ENCODE data around the gene SLC6A9.

The SLC6A9 gene

GRCh38 chr1:44044071-44044801, 13.0 kb upstream of the SLC6A9 start:
- DNase-seq (ENCODE audit: low spot score), result no peak
- in situ Hi-C loops (cut with MboI; ENCODE audit: low sequenced_read_pairs, unreplicated experiment), result no loop called here
- no peak for TF ChIP-seq CTCF (IDR thresholded peaks at IDR 0.05; ENCODE audit: borderline replicate concordance, control extremely low read depth, extremely low read depth, insufficient read depth, missing control alignments)

- no peak for TF ChIP-seq CTCF (IDR thresholded peaks at IDR 0.05; ENCODE audit: borderline replicate concordance, control extremely low read depth, extremely low read depth, insufficient read depth, missing control alignments)
- in situ Hi-C loops (cut with MboI; ENCODE audit: low sequenced_read_pairs, unreplicated experiment), result no loop called here
These were observed 12.2 kb upstream of the SLC6A9 start for GRCh38 chr1:44043176-44044070.

GRCh38 chr1:44040846-44041245, 9.6 kb upstream of the SLC6A9 start:
- no peak for DNase-seq (ENCODE audit: low spot score)
- in situ Hi-C loops (cut with MboI; ENCODE audit: low sequenced_read_pairs, unreplicated experiment), result no loop called here
- no peak for TF ChIP-seq CTCF (IDR thresholded peaks at IDR 0.05; ENCODE audit: borderline replicate concordance, control extremely low read depth, extremely low read depth, insufficient read depth, missing control alignments)

More at GRCh38 chr1:44043176-44044070, 12.2 kb upstream of the SLC6A9 start:
- no peak for DNase-seq (ENCODE audit: low spot score)

- TF ChIP-seq CTCF (IDR thresholded peaks at IDR 0.05; ENCODE audit: borderline replicate concordance, control extremely low read depth, extremely low read depth, insufficient read depth, missing control alignments), result no peak
- no peak for DNase-seq (ENCODE audit: low spot score)
- in situ Hi-C loops (cut with MboI; ENCODE audit: low sequenced_read_pairs, unreplicated experiment), result no loop called here
These were observed 9.2 kb upstream of the SLC6A9 start for GRCh38 chr1:44040418-44040817.

- TF ChIP-seq CTCF (IDR thresholded peaks at IDR 0.05; ENCODE audit: borderline replicate concordance, control extremely low read depth, extremely low read depth, insufficient read depth, missing control alignments), result no peak
- in situ Hi-C loops (cut with MboI; ENCODE audit: low sequenced_read_pairs, unreplicated experiment), result loop anchor here (5.0 kb wide), 1 partner anchor 37 kb away; no protein-coding TSS in a partner anchor
- no peak for DNase-seq (ENCODE audit: low spot score)
These were observed 7.8 kb upstream of the SLC6A9 start for GRCh38 chr1:44038876-44039657.

GRCh38 chr1:44037154-44037553, 5.9 kb upstream of the SLC6A9 start:
- DNase-seq (ENCODE audit: low spot score), result no peak
- no peak for TF ChIP-seq CTCF (IDR thresholded peaks at IDR 0.05; ENCODE audit: borderline replicate concordance, control extremely low read depth, extremely low read depth, insufficient read depth, missing control alignments)
- in situ Hi-C loops (cut with MboI; ENCODE audit: low sequenced_read_pairs, unreplicated experiment), result loop anchor here (5.0 kb wide), 1 partner anchor 35 kb away; no protein-coding TSS in a partner anchor
